Measurements from ENCODE around the gene PROX2. TPM values are rescaled to one million over a fixed set of nuclear protein-coding genes. Genes with fewer than 3 reads are reported as not detected.

The PROX2 gene
- polyA plus RNA-seq (2012; ENCODE audit: low read depth, missing spikeins) = 0.23 TPM

- FAIRE-seq = peak; percentile 54
- TF ChIP-seq POLR2AphosphoS5 (IDR thresholded peaks at IDR 0.05; ENCODE audit: low read depth, low read length) = no peak
- TF ChIP-seq SPI1 (IDR thresholded peaks at IDR 0.05; ENCODE audit: low read depth, low read length) = 0 out of 2 replicates have a peak, but pooled peaks have one; percentile 5
- TF ChIP-seq POU2F2 (IDR thresholded peaks at IDR 0.05; ENCODE audit: low read depth, low read length) = peak; percentile 95; the same call in 1 of the 2 replicates
- no peak for TF ChIP-seq POLR2A (IDR thresholded peaks at IDR 0.05; ENCODE audit: low read depth, low read length)
- TF ChIP-seq TAF1 (IDR thresholded peaks at IDR 0.05; ENCODE audit: low read depth, low read length) = no peak
- no peak for TF ChIP-seq PAX5 (IDR thresholded peaks at IDR 0.05; ENCODE audit: insufficient read depth, low read length, severe bottlenecking)
- DNase-seq (ENCODE audit: insufficient read length, low spot score) = no peak
These were observed at the start of gene PROX2 for GRCh38 chr14:74875941-74876913. TSS of gene PROX2 (minus strand) at chr14:74876145. CDS start at chr14:74863834, 12,311 bp downstream.

GRCh38 chr14:74924061-74924460 is 48.1 kb upstream of the PROX2 start:
- DNase-seq (ENCODE audit: insufficient read length, low spot score) (no peak), FAIRE-seq (no peak)
- no peak for TF ChIP-seq SPI1 (IDR thresholded peaks at IDR 0.05; ENCODE audit: low read depth, low read length)
- no peak for TF ChIP-seq TAF1 (IDR thresholded peaks at IDR 0.05; ENCODE audit: low read depth, low read length)
- no peak for TF ChIP-seq POLR2AphosphoS5 (IDR thresholded peaks at IDR 0.05; ENCODE audit: low read depth, low read length)
- TF ChIP-seq PAX5 (IDR thresholded peaks at IDR 0.05; ENCODE audit: insufficient read depth, low read length, severe bottlenecking) = no peak
- TF ChIP-seq POU2F2 (IDR thresholded peaks at IDR 0.05; ENCODE audit: low read depth, low read length) = no peak
- TF ChIP-seq POLR2A (IDR thresholded peaks at IDR 0.05; ENCODE audit: low read depth, low read length) = no peak

GRCh38 chr14:74922752-74923401 is 46.9 kb upstream of the PROX2 start, which contains the start of gene RPS6KL1:
TSS of gene RPS6KL1 (minus strand) at chr14:74923260. CDS start at chr14:74921541, 1,719 bp downstream.
- peak; percentile 97 for DNase-seq (ENCODE audit: insufficient read length, low spot score)
- peak; percentile 97 for FAIRE-seq
- TF ChIP-seq PAX5 (IDR thresholded peaks at IDR 0.05; ENCODE audit: insufficient read depth, low read length, severe bottlenecking) = no peak
- TF ChIP-seq TAF1 (IDR thresholded peaks at IDR 0.05; ENCODE audit: low read depth, low read length) = no peak
- no peak for TF ChIP-seq SPI1 (IDR thresholded peaks at IDR 0.05; ENCODE audit: low read depth, low read length)
- no peak for TF ChIP-seq POU2F2 (IDR thresholded peaks at IDR 0.05; ENCODE audit: low read depth, low read length)
- TF ChIP-seq POLR2A (IDR thresholded peaks at IDR 0.05; ENCODE audit: low read depth, low read length) = no peak
- TF ChIP-seq POLR2AphosphoS5 (IDR thresholded peaks at IDR 0.05; ENCODE audit: low read depth, low read length) = no peak

GRCh38 chr14:74921987-74922751 is 46.2 kb upstream of the PROX2 start:
- FAIRE-seq (peak; percentile 66), DNase-seq (ENCODE audit: insufficient read length, low spot score) (no peak)
- TF ChIP-seq TAF1 (IDR thresholded peaks at IDR 0.05; ENCODE audit: low read depth, low read length) (no peak), PAX5 (IDR thresholded peaks at IDR 0.05; ENCODE audit: insufficient read depth, low read length, severe bottlenecking) (no peak), POLR2AphosphoS5 (IDR thresholded peaks at IDR 0.05; ENCODE audit: low read depth, low read length) (no peak), POLR2A (IDR thresholded peaks at IDR 0.05; ENCODE audit: low read depth, low read length) (no peak), SPI1 (IDR thresholded peaks at IDR 0.05; ENCODE audit: low read depth, low read length) (no peak), POU2F2 (IDR thresholded peaks at IDR 0.05; ENCODE audit: low read depth, low read length) (no peak)

DNA sequence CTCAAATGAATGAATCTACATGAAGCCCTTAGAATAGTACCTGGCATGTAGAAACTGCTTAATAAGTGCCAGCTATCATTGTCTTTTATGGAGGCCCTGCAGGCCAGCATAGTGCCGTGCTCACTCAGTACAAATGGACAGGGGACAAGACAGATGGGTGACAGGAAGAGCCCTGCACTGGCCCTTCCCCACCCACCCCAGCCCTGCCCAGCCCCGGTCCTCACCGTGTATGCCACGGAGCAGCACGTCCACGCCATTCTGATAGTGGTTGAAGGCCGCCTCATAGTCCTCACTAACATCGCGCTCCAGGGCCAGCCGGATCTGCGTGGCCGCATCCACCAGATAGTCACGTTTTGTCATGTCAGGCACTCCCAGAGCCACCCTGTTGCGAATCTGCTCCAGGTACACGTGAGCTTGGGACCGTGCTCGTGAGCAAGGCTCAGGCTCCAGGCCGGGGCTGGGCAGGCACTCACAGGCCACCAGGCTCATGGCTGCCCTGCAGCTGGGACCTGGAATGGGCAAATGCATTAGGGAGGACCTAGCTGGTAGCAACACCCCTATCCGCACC is 45.2 kb upstream of the PROX2 start:
- TF ChIP-seq POLR2AphosphoS5 (IDR thresholded peaks at IDR 0.05; ENCODE audit: low read depth, low read length) = no peak
- no peak for FAIRE-seq
- no peak for DNase-seq (ENCODE audit: insufficient read length, low spot score)

- TF ChIP-seq POLR2A (IDR thresholded peaks at IDR 0.05; ENCODE audit: low read depth, low read length) (no peak), TAF1 (IDR thresholded peaks at IDR 0.05; ENCODE audit: low read depth, low read length) (no peak), SPI1 (IDR thresholded peaks at IDR 0.05; ENCODE audit: low read depth, low read length) (no peak), POLR2AphosphoS5 (IDR thresholded peaks at IDR 0.05; ENCODE audit: low read depth, low read length) (no peak), POU2F2 (IDR thresholded peaks at IDR 0.05; ENCODE audit: low read depth, low read length) (no peak), PAX5 (IDR thresholded peaks at IDR 0.05; ENCODE audit: insufficient read depth, low read length, severe bottlenecking) (no peak)
- FAIRE-seq (no peak), DNase-seq (ENCODE audit: insufficient read length, low spot score) (no peak)
These were observed 44.3 kb upstream of the PROX2 start for GRCh38 chr14:74920281-74920680.

GRCh38 chr14:74919421-74920165 is 43.6 kb upstream of the PROX2 start:
- FAIRE-seq (no peak), DNase-seq (ENCODE audit: insufficient read length, low spot score) (no peak)

GRCh38 chr14:74918380-74918779 is 42.4 kb upstream of the PROX2 start:
- DNase-seq (ENCODE audit: insufficient read length, low spot score) (no peak), FAIRE-seq (no peak)
- TF ChIP-seq PAX5 (IDR thresholded peaks at IDR 0.05; ENCODE audit: insufficient read depth, low read length, severe bottlenecking) (no peak), TAF1 (IDR thresholded peaks at IDR 0.05; ENCODE audit: low read depth, low read length) (no peak), POLR2AphosphoS5 (IDR thresholded peaks at IDR 0.05; ENCODE audit: low read depth, low read length) (no peak), SPI1 (IDR thresholded peaks at IDR 0.05; ENCODE audit: low read depth, low read length) (no peak), POU2F2 (IDR thresholded peaks at IDR 0.05; ENCODE audit: low read depth, low read length) (no peak), POLR2A (IDR thresholded peaks at IDR 0.05; ENCODE audit: low read depth, low read length) (no peak)

More at GRCh38 chr14:74919421-74920165, 43.6 kb upstream of the PROX2 start:
- TF ChIP-seq SPI1 (IDR thresholded peaks at IDR 0.05; ENCODE audit: low read depth, low read length) = no peak
- TF ChIP-seq POU2F2 (IDR thresholded peaks at IDR 0.05; ENCODE audit: low read depth, low read length) = no peak
- TF ChIP-seq POLR2A (IDR thresholded peaks at IDR 0.05; ENCODE audit: low read depth, low read length) = no peak
- no peak for TF ChIP-seq POLR2AphosphoS5 (IDR thresholded peaks at IDR 0.05; ENCODE audit: low read depth, low read length)
- TF ChIP-seq TAF1 (IDR thresholded peaks at IDR 0.05; ENCODE audit: low read depth, low read length) = no peak
- TF ChIP-seq PAX5 (IDR thresholded peaks at IDR 0.05; ENCODE audit: insufficient read depth, low read length, severe bottlenecking) = no peak

All from GM12891 (cell line).